Endothelial cell of umbilical vein (primary cell): ENCODE measurements around the gene CLRN1. TPM values are rescaled to one million over a fixed set of nuclear protein-coding genes. Genes with fewer than 3 reads are reported as not detected.

Source experiments
- BruUV-seq: library from RNA; stranded (reverse); fragments of 400-500 nt; replicated peaks from 2 replicates; lab custom pipeline; 2021; lab: Mats Ljungman, UMichigan
- CTCF ChIA-PET: fragments of 300-600, 350-600 bp; sonication (Branson Sonifier 250); formaldehyde crosslinking; loops from one replicate; lab custom pipeline; 2021; ENCODE audit warnings: antibody characterized with exemption, inconsistent platforms; lab: Charles Lee
- POLR2A ChIA-PET: fragments of 300-600, 350-600 bp; sonication (Branson Sonifier 250); formaldehyde crosslinking; loops from one replicate; lab custom pipeline; 2021; ENCODE audit warnings: antibody characterized with exemption, inconsistent platforms; lab: Charles Lee
- DNase-seq: peaks from one replicate; pipeline ENCODE4 v3.0.0-alpha.2; 2011; ENCODE audit warnings: low read depth, low spot score
- FAIRE-seq: peaks from 2 replicates; lab custom pipeline; 2011; peaks lifted over from hg19 to GRCh38; lab: Jason Lieb, UNC
- H2AFZ ChIP-seq: 2 replicates; pipeline ENCODE4 v1.6.0; 2012; ENCODE audit warnings: low read depth, low read length, control low read depth, inconsistent platforms
- H3K27ac ChIP-seq: 2 replicates; pipeline ENCODE4 v1.5.1; 2011; ENCODE audit warnings: low read depth, mild to moderate bottlenecking, control low read depth, low read length, moderate library complexity; ENCODE audit not compliant: insufficient read depth
- H3K27me3 ChIP-seq, 2 experiments: 2 replicates each; pipeline versions ENCODE4 v1.6.0 to v1.6.1; 2011; ENCODE audit warnings: low read length in 2 of 2, mixed read lengths in 1 of 2; ENCODE audit not compliant: control insufficient read depth in 2 of 2, insufficient read depth in 2 of 2
- H3K36me3 ChIP-seq, 2 experiments: 2 replicates in 1 of 2; 3 replicates in 1 of 2; pipeline ENCODE4 v1.5.1; 2011; ENCODE audit warnings: low read length in 2 of 2, mild to moderate bottlenecking in 1 of 2, moderate library complexity in 1 of 2; ENCODE audit not compliant: control insufficient read depth in 2 of 2, insufficient read depth in 2 of 2; ENCODE audit errors: extremely low read depth in 1 of 2
- H3K4me1 ChIP-seq: 3 replicates; pipeline ENCODE4 v1.5.1; 2011; ENCODE audit warnings: mild to moderate bottlenecking, low read length; ENCODE audit not compliant: control insufficient read depth, insufficient read depth; ENCODE audit errors: extremely low read depth
- H3K4me2 ChIP-seq: 2 replicates; pipeline ENCODE4 v1.6.1; 2011; ENCODE audit warnings: low read length, control low read depth, mixed read lengths; ENCODE audit not compliant: insufficient read depth
- H3K4me3 ChIP-seq, 3 experiments: fragments of 200-600 bp in 1 of 3; sonication (generic), shearing (Covaris generic) in 1 of 3; replicated peaks in 1 of 3; 2 replicates each; pipeline ENCODE4 v1.5.1; 2011 to 2016; ENCODE audit warnings: control low read depth in 3 of 3, low read length in 3 of 3, mild to moderate bottlenecking in 2 of 3, inconsistent platforms in 1 of 3, low read depth in 1 of 3, moderate library complexity in 1 of 3; ENCODE audit not compliant: insufficient read depth in 1 of 3
- H3K79me2 ChIP-seq: 2 replicates; pipeline ENCODE4 v1.6.0; 2012; ENCODE audit warnings: low read length, inconsistent platforms; ENCODE audit not compliant: control insufficient read depth, insufficient read depth
- H3K9ac ChIP-seq: replicated peaks from 2 replicates; pipeline ENCODE3; 2011; ENCODE audit warnings: low read length, control low read depth; ENCODE audit not compliant: insufficient read depth; ENCODE audit errors: extremely low read depth
- H3K9me1 ChIP-seq: replicated peaks from 3 replicates; pipeline ENCODE4 v1.6.0; 2011; ENCODE audit warnings: mild to moderate bottlenecking, low read length; ENCODE audit not compliant: control insufficient read depth, insufficient read depth; ENCODE audit errors: extremely low read depth
- H3K9me3 ChIP-seq: replicated peaks from 2 replicates; pipeline ENCODE4 v1.5.1; 2012; ENCODE audit warnings: low read length, inconsistent platforms; ENCODE audit not compliant: control insufficient read depth, insufficient read depth
- H4K20me1 ChIP-seq: replicated peaks from 2 replicates; pipeline ENCODE3; 2011; ENCODE audit warnings: mild to moderate bottlenecking, low read length; ENCODE audit not compliant: control insufficient read depth, insufficient read depth; ENCODE audit errors: extremely low read depth
- EZH2 ChIP-seq: IDR thresholded peaks from 2 replicates; pipeline ENCODE4 v1.6.1; 2012; ENCODE audit warnings: borderline replicate concordance, low read depth, mild to moderate bottlenecking, moderate library complexity, low read length, inconsistent platforms; ENCODE audit not compliant: severe bottlenecking
- FOS ChIP-seq: IDR thresholded peaks from 2 replicates; pipeline ENCODE4 v1.6.1; 2011; ENCODE audit warnings: mild to moderate bottlenecking, low read length, moderate library complexity, borderline replicate concordance; ENCODE audit not compliant: insufficient read depth
- GATA2 ChIP-seq: IDR thresholded peaks from 2 replicates; pipeline ENCODE4 v1.7.0; 2011; ENCODE audit warnings: low read depth, mild to moderate bottlenecking, moderate library complexity, mixed read lengths, low read length; ENCODE audit not compliant: insufficient read length, insufficient read depth
- JUN ChIP-seq: IDR thresholded peaks from 2 replicates; pipeline ENCODE4 v1.6.1; 2011; ENCODE audit warnings: borderline replicate concordance, low read depth; ENCODE audit not compliant: insufficient read length, insufficient read depth
- MYC ChIP-seq: IDR thresholded peaks from one replicate; pipeline ENCODE4 v1.6.1; 2011; ENCODE audit warnings: mild to moderate bottlenecking, low read depth, low read length
- POLR2A ChIP-seq: IDR thresholded peaks from 2 replicates; pipeline ENCODE4 v1.6.1; 2012; ENCODE audit warnings: low read depth, mild to moderate bottlenecking, control low read depth, low read length
- POLR2AphosphoS5 ChIP-seq: IDR thresholded peaks from 2 replicates; pipeline ENCODE4 v1.6.1; 2012; ENCODE audit warnings: low read depth, mild to moderate bottlenecking, control low read depth, low read length, moderate library complexity; ENCODE audit not compliant: insufficient read depth
- dilution Hi-C: fragments of 300-500 bp; cut with MboI; formaldehyde crosslinking; loops from one replicate; pipeline ENCODE4 v1.15.0; 2019; ENCODE audit warnings: low sequenced_read_pairs; ENCODE audit not compliant: extremely low pct_ligation_motif_present
- intact Hi-C: fragments of 100-400 bp; cut with micrococcal nuclease; formaldehyde crosslinking; loops from one replicate; pipeline ENCODE4 v1.10.0; 2022
- polyA plus RNA-seq, 4 experiments: library from polyadenylated mRNA; depleted of rRNA in 3 of 4; stranded (reverse) in 3 of 4; unstranded in 1 of 4; fragments of >200 nt; gene quantifications; 2 replicates each; pipeline versions ENCODE4 v1.2.1 to v1.2.3, GENCODE V29; 2011 to 2012; ENCODE audit warnings: missing spikeins in 1 of 4
- total RNA-seq: library from RNA; stranded (reverse); gene quantifications from 2 replicates; pipeline ENCODE4 v1.2.3, GENCODE V29; 2021
- TF ChIP-seq, protein P1 (sequence below): IDR thresholded peaks from 2 replicates; pipeline ENCODE4 v1.6.1; 2011; ENCODE audit not compliant: insufficient read depth, insufficient read length
- TF ChIP-seq, protein P2 (sequence below), 2 donors: IDR thresholded peaks; 1 replicate in 1 of 2; 2 replicates in 1 of 2; pipeline ENCODE4 v1.5.1; 2011; ENCODE audit warnings: low read length in 2 of 2, mild to moderate bottlenecking in 2 of 2, moderate library complexity in 2 of 2, control low read depth in 1 of 2, inconsistent platforms in 1 of 2, low read depth in 1 of 2; ENCODE audit not compliant: insufficient read depth in 1 of 2; ENCODE audit errors: extremely low read depth in 1 of 2

CLRN1 gene
- total and polyA plus RNA-seq, 2 donors (not counting 3 experiments of a cell fraction or from before 2014, with no cell fraction given) = not detected

DNA sequence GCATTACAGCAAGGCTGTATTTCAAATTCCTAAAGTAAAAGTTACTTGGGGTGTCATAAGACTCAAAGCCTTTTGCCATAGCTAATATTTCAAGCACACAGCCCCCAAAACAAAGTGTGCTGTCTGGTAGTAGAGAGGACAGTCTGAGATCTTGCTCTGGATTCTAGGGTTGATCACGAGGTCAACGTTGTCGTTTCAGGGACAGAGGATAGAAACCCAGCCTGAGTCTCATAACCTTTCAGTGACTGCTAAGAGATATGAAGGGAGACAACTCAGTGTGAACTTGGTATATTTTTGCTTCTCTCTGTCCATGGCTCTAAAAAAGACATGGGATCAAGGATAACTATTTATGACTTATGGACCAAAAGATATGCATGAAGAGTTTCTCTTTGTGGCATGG lies 41.7 kb downstream of the CLRN1 start:
- CTCF ChIA-PET = interaction anchor here (1.1 kb wide), 1 partner anchor 11 kb away, joined by 4 read pairs; no protein-coding TSS in a partner anchor

More for the DNA sequence above, 41.7 kb downstream of the CLRN1 start:
- peaks cover 11 to 22% of the 10 kb centered on the region in 2 experiments for H3K27me3 ChIP-seq
- H3K9ac ChIP-seq = no peak overlapping the region
- DNase-seq = no peak
- H3K9me3 ChIP-seq = no peaks in the 10 kb centered on the region
- intact Hi-C loops (no loop called here), dilution Hi-C loops (no loop called here)
- no peak for FAIRE-seq
- no TSS peak for BruUV-seq
- no peaks in the 10 kb centered on the region for H3K4me1 ChIP-seq
- H3K79me2 ChIP-seq = no peaks in the 10 kb centered on the region
- POLR2A ChIA-PET = no interaction called here
- no peak for TF ChIP-seq EZH2
- TF ChIP-seq, protein P1, sequence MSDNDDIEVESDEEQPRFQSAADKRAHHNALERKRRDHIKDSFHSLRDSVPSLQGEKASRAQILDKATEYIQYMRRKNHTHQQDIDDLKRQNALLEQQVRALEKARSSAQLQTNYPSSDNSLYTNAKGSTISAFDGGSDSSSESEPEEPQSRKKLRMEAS = no peak
- TF ChIP-seq, protein P2, sequence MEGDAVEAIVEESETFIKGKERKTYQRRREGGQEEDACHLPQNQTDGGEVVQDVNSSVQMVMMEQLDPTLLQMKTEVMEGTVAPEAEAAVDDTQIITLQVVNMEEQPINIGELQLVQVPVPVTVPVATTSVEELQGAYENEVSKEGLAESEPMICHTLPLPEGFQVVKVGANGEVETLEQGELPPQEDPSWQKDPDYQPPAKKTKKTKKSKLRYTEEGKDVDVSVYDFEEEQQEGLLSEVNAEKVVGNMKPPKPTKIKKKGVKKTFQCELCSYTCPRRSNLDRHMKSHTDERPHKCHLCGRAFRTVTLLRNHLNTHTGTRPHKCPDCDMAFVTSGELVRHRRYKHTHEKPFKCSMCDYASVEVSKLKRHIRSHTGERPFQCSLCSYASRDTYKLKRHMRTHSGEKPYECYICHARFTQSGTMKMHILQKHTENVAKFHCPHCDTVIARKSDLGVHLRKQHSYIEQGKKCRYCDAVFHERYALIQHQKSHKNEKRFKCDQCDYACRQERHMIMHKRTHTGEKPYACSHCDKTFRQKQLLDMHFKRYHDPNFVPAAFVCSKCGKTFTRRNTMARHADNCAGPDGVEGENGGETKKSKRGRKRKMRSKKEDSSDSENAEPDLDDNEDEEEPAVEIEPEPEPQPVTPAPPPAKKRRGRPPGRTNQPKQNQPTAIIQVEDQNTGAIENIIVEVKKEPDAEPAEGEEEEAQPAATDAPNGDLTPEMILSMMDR (IDR thresholded peaks at IDR 0.05; ENCODE audit: extremely low read depth in 1 of 2, insufficient read depth in 1 of 2, low read depth in 1 of 2, low read length in 2 of 2) = no peak
- no peak for TF ChIP-seq JUN
- no peak for TF ChIP-seq GATA2
- no peak for TF ChIP-seq POLR2AphosphoS5
- no peak for TF ChIP-seq MYC
- no peak for TF ChIP-seq FOS
- TF ChIP-seq POLR2A = no peak
- no peak overlapping the region for H3K27ac ChIP-seq
- no peak overlapping the region for H3K4me3 ChIP-seq
- H3K36me3 ChIP-seq = no peaks in the 10 kb centered on the region
- H3K4me2 ChIP-seq = no peak overlapping the region
- H4K20me1 ChIP-seq = no peaks in the 10 kb centered on the region
- no peaks in the 10 kb centered on the region for H3K9me1 ChIP-seq
- H2AFZ ChIP-seq = no peak overlapping the region
